Neural progenitor cell (in vitro differentiated cells): Measurements from ENCODE around the gene PRDM12.

Source experiments
- CTCF ChIP-seq: fragments of 200-600 bp; sonication (generic); IDR thresholded peaks from 2 replicates; pipeline ENCODE4 v1.5.1; 2017; ENCODE audit warnings: antibody characterized with exemption, mild to moderate bottlenecking
- EZH2 ChIP-seq: fragments of 200-600 bp; sonication (generic); IDR thresholded peaks from 2 replicates; pipeline ENCODE4 v1.6.1; 2017; ENCODE audit warnings: antibody characterized with exemption, mild to moderate bottlenecking, moderate library complexity
- EZH2phosphoT487 ChIP-seq: fragments of 200-600 bp; sonication (generic); IDR thresholded peaks from 2 replicates; pipeline ENCODE4 v1.6.1; 2017; ENCODE audit warnings: antibody characterized with exemption

DNA sequence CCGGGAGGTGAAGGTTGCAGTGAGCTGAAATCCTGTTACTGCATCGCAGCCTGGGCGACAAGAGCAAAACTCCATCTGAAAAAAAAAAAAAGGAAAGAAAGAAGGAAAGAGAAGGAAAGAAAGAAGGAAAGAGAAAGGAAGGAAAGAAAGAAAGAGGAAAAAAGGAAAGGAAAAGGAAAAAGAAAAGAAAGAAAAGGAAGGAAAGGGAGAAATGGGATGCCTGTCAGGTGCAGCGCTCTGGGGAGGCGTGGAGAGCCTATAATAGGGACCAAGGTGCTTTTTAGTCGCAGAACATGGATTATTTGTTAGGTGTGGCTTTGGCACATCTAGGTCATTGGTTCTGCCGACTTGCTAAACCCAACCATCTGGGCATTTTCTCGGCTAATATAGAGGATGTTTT, 47.1 kb downstream of the PRDM12 start:
- TF ChIP-seq EZH2phosphoT487: no peak
- TF ChIP-seq CTCF: no peak
- no peak for TF ChIP-seq EZH2
